HS-27A (cell line): Measurements from ENCODE around the gene ZNF710.
"Not testable (repeated sequence)": the region's sequence is repeated elsewhere in the genome, so short reads cannot be mapped to it uniquely, and the experiment has no call there.

Source experiments
- DNase-seq: peaks from one replicate; pipeline ENCODE4 v3.0.0-alpha.2; 2012; ENCODE audit warnings: low read depth, missing footprints

The ZNF710 gene

GRCh38 chr15:90105521-90105920 lies 104.4 kb downstream of the ZNF710 start:
- no peak for DNase-seq

- DNase-seq: no peak
Measured at GRCh38 chr15:90106522-90107117, 105.5 kb downstream of the ZNF710 start.

GRCh38 chr15:90108038-90108437 lies 106.9 kb downstream of the ZNF710 start:
- not testable (repeated sequence) for DNase-seq

GRCh38 chr15:90109163-90109751 lies 108.1 kb downstream of the ZNF710 start:
- DNase-seq: not testable (repeated sequence)

GRCh38 chr15:90113166-90113565 lies 112.0 kb downstream of the ZNF710 start:
- DNase-seq: no peak

- DNase-seq: no peak
Measured at GRCh38 chr15:90114451-90114901, 113.4 kb downstream of the ZNF710 start.

GRCh38 chr15:90115783-90116182 lies 114.7 kb downstream of the ZNF710 start:
- DNase-seq: no peak

- DNase-seq: no peak
Measured at GRCh38 chr15:90119367-90119766, 118.2 kb downstream of the ZNF710 start.

GRCh38 chr15:90121086-90121485 lies 120.0 kb downstream of the ZNF710 start:
- DNase-seq: no peak

GRCh38 chr15:90124507-90124906 lies 123.4 kb downstream of the ZNF710 start:
- DNase-seq: no peak

- DNase-seq: no peak
Measured at GRCh38 chr15:90126022-90126421, 124.9 kb downstream of the ZNF710 start.

GRCh38 chr15:90126596-90127435 lies 125.7 kb downstream of the ZNF710 start:
- no peak for DNase-seq

- DNase-seq: no peak
Measured at GRCh38 chr15:90130291-90130690, 129.2 kb downstream of the ZNF710 start.
